H1 (cell line): ENCODE measurements around the gene SPATS2. TPM values are rescaled to one million over a fixed set of nuclear protein-coding genes. Genes with fewer than 3 reads are reported as not detected.
A peak's percentile ranks its signal among the peaks of the same experiment; 100 is the strongest.

Experiments
- ASH2L ChIP-seq: fragments of 200-600, 300-600 bp; sonication (generic); IDR thresholded peaks from one replicate; pipeline ENCODE4 v1.7.1; 2017; ENCODE audit warnings: low read length
- BACH1 ChIP-seq: IDR thresholded peaks from 2 replicates; pipeline ENCODE4 v1.6.1; 2012; ENCODE audit warnings: low read length, improper control_type of control experiment
- BCL11A ChIP-seq, 2 experiments: IDR thresholded peaks; one replicate each; pipeline ENCODE4 v1.6.1; 2011; ENCODE audit warnings: low read depth in 2 of 2, low read length in 2 of 2, mild to moderate bottlenecking in 2 of 2
- CBX5 ChIP-seq: fragments of 300-800, 300-1000 bp; sonication (generic); IDR thresholded peaks from 2 replicates; pipeline ENCODE4 v1.7.1; 2016; ENCODE audit warnings: antibody characterized with exemption, low read length, low read depth
- CBX8 ChIP-seq: fragments of 300-800, 300-1000 bp; sonication (generic); IDR thresholded peaks from 2 replicates; pipeline ENCODE4 v1.7.1; 2016; ENCODE audit warnings: low read depth, low read length, borderline replicate concordance
- CHD1 ChIP-seq: IDR thresholded peaks from 2 replicates; pipeline ENCODE4 v1.6.1; 2012; ENCODE audit warnings: low read depth, low read length, improper control_type of control experiment
- CHD2 ChIP-seq: IDR thresholded peaks from 2 replicates; pipeline ENCODE4 v1.6.1; 2012; ENCODE audit warnings: low read length, improper control_type of control experiment
- CTBP2 ChIP-seq: IDR thresholded peaks from 2 replicates; pipeline ENCODE4 v1.7.0; 2011; ENCODE audit warnings: borderline replicate concordance, mild to moderate bottlenecking, moderate library complexity, mixed read lengths, low read length; ENCODE audit not compliant: insufficient read depth, insufficient read length
- EGR1 ChIP-seq: IDR thresholded peaks from 2 replicates; pipeline ENCODE4 v1.6.1; 2011; ENCODE audit warnings: low read depth, low read length, borderline replicate concordance
- EZH2 ChIP-seq: fragments of 200-600 bp; sonication (generic); IDR thresholded peaks from 2 replicates; pipeline ENCODE4 v1.7.1; 2012; ENCODE audit warnings: low read depth, mild to moderate bottlenecking, moderate library complexity, low read length, inconsistent platforms; ENCODE audit not compliant: severe bottlenecking
- GABPA ChIP-seq: IDR thresholded peaks from 2 replicates; pipeline ENCODE4 v1.6.1; 2011; ENCODE audit warnings: mild to moderate bottlenecking, low read length, moderate library complexity, borderline replicate concordance; ENCODE audit not compliant: insufficient read depth
- JUND ChIP-seq: IDR thresholded peaks from 2 replicates; pipeline ENCODE4 v1.6.1; 2011; ENCODE audit warnings: mild to moderate bottlenecking, improper control_type of control experiment, low read length
- KDM1A ChIP-seq: fragments of 200-600, 300-600 bp; sonication (generic); IDR thresholded peaks from 2 replicates; pipeline ENCODE4 v1.7.1; 2016; ENCODE audit warnings: mild to moderate bottlenecking, low read length, borderline replicate concordance
- MAX ChIP-seq: IDR thresholded peaks from 2 replicates; pipeline ENCODE4 v1.6.1; 2012; ENCODE audit warnings: inconsistent platforms
- SIN3A ChIP-seq, 2 experiments: IDR thresholded peaks in 1 of 2; conservative IDR thresholded peaks in 1 of 2; 2 replicates each; pipeline ENCODE4 v1.6.1; 2011 to 2012; ENCODE audit warnings: low read length in 2 of 2, improper control_type of control experiment in 1 of 2, low read depth in 1 of 2, mild to moderate bottlenecking in 1 of 2
- SP1 ChIP-seq: IDR thresholded peaks from 2 replicates; pipeline ENCODE4 v1.6.1; 2011; ENCODE audit warnings: low read depth, low read length
- SUZ12 ChIP-seq: fragments of 200-600 bp; sonication (generic); IDR thresholded peaks from 2 replicates; pipeline ENCODE4 v1.6.1; 2012; ENCODE audit warnings: mild to moderate bottlenecking, inconsistent platforms, low read length, moderate library complexity, mixed read lengths
- TAF1 ChIP-seq: IDR thresholded peaks from 2 replicates; pipeline ENCODE4 v1.6.1; 2011; ENCODE audit warnings: mild to moderate bottlenecking, low read depth, low read length
- TBP ChIP-seq: IDR thresholded peaks from 2 replicates; pipeline ENCODE4 v1.6.1; 2011; ENCODE audit warnings: low read depth, low read length, improper control_type of control experiment
- TCF12 ChIP-seq: IDR thresholded peaks from 2 replicates; pipeline ENCODE4 v1.6.1; 2011; ENCODE audit warnings: low read depth, mild to moderate bottlenecking, low read length
- TEAD4 ChIP-seq: IDR thresholded peaks from 2 replicates; pipeline ENCODE4 v1.6.1; 2012; ENCODE audit warnings: low read depth, low read length, inconsistent platforms, mixed read lengths
- polyA plus RNA-seq, 7 experiments: library from polyadenylated mRNA; depleted of rRNA in 3 of 7; stranded (reverse) in 5 of 7; unstranded in 2 of 7; fragments of >200 nt in 5 of 7; fragments of 200-250 nt in 2 of 7; gene quantifications; 1 replicate in 5 of 7; 2 replicates in 1 of 7; 4 replicates in 1 of 7; pipeline versions ENCODE4 v1.2.1 to v1.2.3, GENCODE V29; 2011 to 2013; ENCODE audit warnings: missing spikeins in 2 of 7, mixed read lengths in 2 of 7
- total RNA-seq: library from RNA; stranded (reverse); fragmentation: NEBNext Ultra II Directional; extraction: Animal tissue kit (Norgen Biotek cat#: 25700); gene quantifications from 2 replicates; pipeline ENCODE4 v1.2.1, GENCODE V29; 2021
- TF ChIP-seq, protein P1 (sequence below), 3 experiments: IDR thresholded peaks; 1 replicate in 2 of 3; 2 replicates in 1 of 3; pipeline versions ENCODE4 v1.5.1 to v1.6.1; 2011; ENCODE audit warnings: low read length in 3 of 3, mild to moderate bottlenecking in 3 of 3, inconsistent platforms in 2 of 3, low read depth in 1 of 3, moderate library complexity in 1 of 3; ENCODE audit not compliant: insufficient read depth in 1 of 3; ENCODE audit errors: control extremely low read depth in 1 of 3

The SPATS2 gene
- total and polyA plus RNA-seq, 2 of the 8 experiments (the other 6 are each of a cell fraction or from before 2014, with no cell fraction given) = 19.2 to 24.5 TPM

GRCh38 chr12:49567611-49568441 lies 200.6 kb downstream of the SPATS2 start, which contains the start of gene MCRS1 (continued):
- TF ChIP-seq KDM1A (no peak), SUZ12 (no peak), ASH2L (peak; percentile 100), BACH1 (no peak), MAX (peak; percentile 78), EGR1 (no peak), CTBP2 (no peak), GABPA (peak; percentile 99), EZH2 (no peak), SP1 (no peak), TBP (peak; percentile 64; the same call in 1 of the 2 replicates), CHD1 (no peak), TCF12 (no peak), CBX5 (no peak), TEAD4 (no peak), CHD2 (peak; percentile 84), TAF1 (peak; percentile 91), JUND (no peak; the same call in 1 of the 2 replicates), SIN3A (conservative IDR thresholded peaks at IDR 0.05 in 1 of 2, IDR thresholded peaks at IDR 0.05 in 1 of 2; ENCODE audit: low read depth in 1 of 2, low read length in 2 of 2) (peak in 1 of 2 experiments; percentile 97; a peak in 3 of 4 replicates), BCL11A (IDR thresholded peaks at IDR 0.05; ENCODE audit: low read depth in 2 of 2, low read length in 2 of 2) (no peak), CBX8 (no peak)
- TF ChIP-seq, protein P1, sequence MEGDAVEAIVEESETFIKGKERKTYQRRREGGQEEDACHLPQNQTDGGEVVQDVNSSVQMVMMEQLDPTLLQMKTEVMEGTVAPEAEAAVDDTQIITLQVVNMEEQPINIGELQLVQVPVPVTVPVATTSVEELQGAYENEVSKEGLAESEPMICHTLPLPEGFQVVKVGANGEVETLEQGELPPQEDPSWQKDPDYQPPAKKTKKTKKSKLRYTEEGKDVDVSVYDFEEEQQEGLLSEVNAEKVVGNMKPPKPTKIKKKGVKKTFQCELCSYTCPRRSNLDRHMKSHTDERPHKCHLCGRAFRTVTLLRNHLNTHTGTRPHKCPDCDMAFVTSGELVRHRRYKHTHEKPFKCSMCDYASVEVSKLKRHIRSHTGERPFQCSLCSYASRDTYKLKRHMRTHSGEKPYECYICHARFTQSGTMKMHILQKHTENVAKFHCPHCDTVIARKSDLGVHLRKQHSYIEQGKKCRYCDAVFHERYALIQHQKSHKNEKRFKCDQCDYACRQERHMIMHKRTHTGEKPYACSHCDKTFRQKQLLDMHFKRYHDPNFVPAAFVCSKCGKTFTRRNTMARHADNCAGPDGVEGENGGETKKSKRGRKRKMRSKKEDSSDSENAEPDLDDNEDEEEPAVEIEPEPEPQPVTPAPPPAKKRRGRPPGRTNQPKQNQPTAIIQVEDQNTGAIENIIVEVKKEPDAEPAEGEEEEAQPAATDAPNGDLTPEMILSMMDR (IDR thresholded peaks at IDR 0.05; ENCODE audit: control extremely low read depth in 1 of 3, insufficient read depth in 1 of 3, low read depth in 1 of 3, low read length in 3 of 3) = no peak
